DND-41 (cell line): ENCODE results near the gene CTBP1.

Experiments used
- ATAC-seq: fragments of 200-7000 bp; cut with Tn5 transposase; 3 replicates; pipeline ENCODE4 v1.9.1; 2021; ENCODE audit warnings: low read depth; ENCODE audit not compliant: insufficient read depth
- DNase-seq: peaks from one replicate; pipeline ENCODE4 v3.0.0-alpha.2; 2020
- H2AFZ ChIP-seq: 2 replicates; pipeline ENCODE4 v1.6.0; 2012; ENCODE audit warnings: low read depth, low read length
- H3K27ac ChIP-seq: 2 replicates; pipeline ENCODE4 v1.5.1; 2012; ENCODE audit warnings: low read length, inconsistent platforms
- H3K27me3 ChIP-seq: fragments of 200-600 bp; sonication (generic); 2 replicates; pipeline ENCODE4 v1.6.0; 2012; ENCODE audit warnings: low read length, mild to moderate bottlenecking, inconsistent platforms; ENCODE audit not compliant: insufficient read depth, poor library complexity
- H3K36me3 ChIP-seq: 2 replicates; pipeline ENCODE4 v1.5.1; 2012; ENCODE audit warnings: low read length, inconsistent platforms; ENCODE audit not compliant: insufficient read depth
- H3K4me1 ChIP-seq: 2 replicates; pipeline ENCODE4 v1.5.1; 2012; ENCODE audit warnings: mild to moderate bottlenecking, low read length; ENCODE audit not compliant: insufficient read depth
- H3K4me2 ChIP-seq: 2 replicates; pipeline ENCODE4 v1.6.0; 2012; ENCODE audit warnings: mild to moderate bottlenecking, moderate library complexity, low read length, inconsistent platforms; ENCODE audit not compliant: insufficient read depth
- H3K4me3 ChIP-seq, 2 experiments: fragments of 200-600 bp in 1 of 2; shearing (Covaris generic) in 1 of 2; 2 replicates each; pipeline ENCODE4 v1.5.1; 2012 to 2016; ENCODE audit warnings: inconsistent platforms in 2 of 2, low read length in 2 of 2, mild to moderate bottlenecking in 2 of 2, low read depth in 1 of 2, moderate library complexity in 1 of 2
- H3K79me2 ChIP-seq: 2 replicates; pipeline ENCODE4 v1.6.0; 2012; ENCODE audit warnings: low read length, inconsistent platforms; ENCODE audit not compliant: insufficient read depth
- H3K9ac ChIP-seq: 2 replicates; pipeline ENCODE4 v1.6.0; 2012; ENCODE audit warnings: low read depth, mild to moderate bottlenecking, inconsistent platforms, low read length, moderate library complexity
- H3K9me3 ChIP-seq: 2 replicates; pipeline ENCODE4 v1.5.1; 2012; ENCODE audit warnings: low read length, moderate library complexity, mild to moderate bottlenecking, inconsistent platforms; ENCODE audit not compliant: insufficient read depth, severe bottlenecking
- H4K20me1 ChIP-seq: 2 replicates; pipeline ENCODE4 v1.6.0; 2012; ENCODE audit warnings: low read length; ENCODE audit not compliant: insufficient read depth
- EZH2 ChIP-seq: IDR thresholded peaks from 3 replicates; pipeline ENCODE4 v1.6.1; 2012; ENCODE audit warnings: borderline replicate concordance, low read depth, mild to moderate bottlenecking, moderate library complexity, low read length, inconsistent platforms; ENCODE audit not compliant: severe bottlenecking
- TF ChIP-seq, protein P1 (sequence below): IDR thresholded peaks from 2 replicates; pipeline ENCODE4 v1.5.1; 2012; ENCODE audit warnings: borderline replicate concordance, low read length, moderate library complexity, mild to moderate bottlenecking; ENCODE audit not compliant: poor library complexity, severe bottlenecking; ENCODE audit errors: extremely low read depth

CTBP1 gene

DNA sequence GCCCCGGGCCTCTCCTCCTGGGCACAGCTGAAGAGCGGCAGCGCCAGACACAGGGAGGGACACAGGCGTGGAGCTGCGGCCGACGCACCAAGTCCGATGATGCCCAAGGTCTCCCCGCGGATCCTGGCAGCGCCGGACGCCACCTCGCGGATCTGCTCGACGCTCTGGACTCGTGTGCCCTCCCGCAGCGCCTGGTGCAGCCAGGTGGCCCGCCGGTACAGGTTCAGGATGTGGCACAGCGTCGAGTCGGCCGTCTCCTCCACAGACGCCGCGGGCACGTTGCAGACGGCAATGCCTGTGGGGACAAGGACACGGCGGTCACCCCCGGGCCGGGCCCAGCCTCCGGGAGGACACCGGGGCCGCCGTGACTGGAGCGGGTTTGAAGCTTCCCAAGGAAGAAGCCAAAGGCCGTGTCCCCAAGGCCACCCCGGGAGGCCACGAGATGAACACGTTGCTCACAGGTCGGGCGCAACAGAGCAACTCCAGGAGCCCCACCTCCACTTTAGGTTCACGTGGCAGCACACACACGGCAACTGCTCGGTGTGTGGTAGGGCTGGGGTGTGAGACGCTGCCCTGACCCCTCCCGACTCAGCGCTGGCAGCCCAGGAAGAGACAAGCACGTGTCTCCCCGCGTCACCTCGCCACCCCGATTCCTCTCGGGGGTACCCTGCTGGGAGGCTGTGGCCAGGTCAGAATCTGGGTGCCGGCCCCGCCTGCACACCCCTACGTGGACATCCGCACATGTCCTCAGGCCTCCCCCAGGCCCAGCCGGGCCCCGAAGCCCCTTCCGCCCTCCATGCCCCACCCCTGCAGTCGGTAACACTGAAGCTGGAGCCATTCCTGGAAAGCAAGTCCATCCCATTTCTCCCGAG lies 23.4 kb downstream of the CTBP1 start:
- no peak overlapping the region for H3K27ac ChIP-seq
- H2AFZ ChIP-seq, result no peak overlapping the region
- H3K4me3 ChIP-seq, result no peak overlapping the region
- ATAC-seq, result no peak
- no peaks in the 10 kb centered on the region for H3K9me3 ChIP-seq
- TF ChIP-seq EZH2, result no peak
- no peaks in the 10 kb centered on the region for H3K27me3 ChIP-seq
- H3K36me3 ChIP-seq, result peaks cover 100% of the 10 kb centered on the region
- H3K4me2 ChIP-seq, result no peak overlapping the region
- no peak overlapping the region for H3K9ac ChIP-seq
- H4K20me1 ChIP-seq, result peaks cover 65% of the 10 kb centered on the region
- H3K4me1 ChIP-seq, result no peaks in the 10 kb centered on the region
- no peak for DNase-seq
- peaks cover 52% of the 10 kb centered on the region for H3K79me2 ChIP-seq

DNA sequence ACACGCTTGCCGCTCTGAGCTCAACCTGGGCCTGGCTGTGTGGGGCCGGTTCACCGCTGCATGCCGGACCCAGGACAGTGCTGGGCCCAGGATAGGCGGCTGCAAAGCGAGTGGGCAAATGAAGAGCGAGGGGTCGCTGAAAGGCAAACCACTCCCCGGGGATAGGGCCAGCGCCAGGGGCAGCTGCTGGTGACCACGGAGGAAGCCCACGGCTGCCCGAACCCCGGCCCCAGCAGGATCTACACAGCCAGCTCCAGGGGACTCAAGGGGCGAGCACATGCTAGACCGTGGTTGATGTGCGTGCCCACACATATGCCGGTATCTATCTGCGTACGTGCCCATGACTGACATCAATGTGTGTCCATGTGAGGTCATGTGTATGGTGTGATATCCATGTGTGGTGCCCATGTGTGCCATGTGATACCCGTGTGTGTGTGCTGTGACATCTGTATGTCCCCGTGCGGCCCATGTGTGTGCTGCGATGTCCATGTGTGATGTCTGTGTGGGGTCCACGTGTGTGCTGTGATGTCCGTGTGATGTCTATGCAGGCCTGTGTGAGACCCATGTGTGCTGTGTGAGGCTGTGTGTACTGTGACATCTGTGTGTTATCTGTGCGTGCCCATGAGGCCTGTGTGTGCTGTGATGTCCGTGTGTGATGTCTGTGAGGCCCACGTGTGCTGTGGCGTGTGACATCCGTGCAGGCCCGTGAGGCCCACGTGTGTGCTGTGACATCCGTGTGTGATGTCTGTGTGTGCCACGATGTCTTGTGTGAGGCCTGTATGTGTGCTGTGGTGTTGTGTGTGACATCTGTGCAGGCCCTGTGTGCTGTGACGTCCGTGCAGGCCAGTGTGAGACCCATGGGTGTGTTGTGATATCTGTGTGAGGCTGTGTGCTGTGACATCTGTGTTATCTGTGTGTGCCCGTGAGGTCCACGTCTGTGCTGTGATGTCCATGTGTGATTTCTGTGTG lies 24.8 kb downstream of the CTBP1 start:
- TF ChIP-seq, protein P1, sequence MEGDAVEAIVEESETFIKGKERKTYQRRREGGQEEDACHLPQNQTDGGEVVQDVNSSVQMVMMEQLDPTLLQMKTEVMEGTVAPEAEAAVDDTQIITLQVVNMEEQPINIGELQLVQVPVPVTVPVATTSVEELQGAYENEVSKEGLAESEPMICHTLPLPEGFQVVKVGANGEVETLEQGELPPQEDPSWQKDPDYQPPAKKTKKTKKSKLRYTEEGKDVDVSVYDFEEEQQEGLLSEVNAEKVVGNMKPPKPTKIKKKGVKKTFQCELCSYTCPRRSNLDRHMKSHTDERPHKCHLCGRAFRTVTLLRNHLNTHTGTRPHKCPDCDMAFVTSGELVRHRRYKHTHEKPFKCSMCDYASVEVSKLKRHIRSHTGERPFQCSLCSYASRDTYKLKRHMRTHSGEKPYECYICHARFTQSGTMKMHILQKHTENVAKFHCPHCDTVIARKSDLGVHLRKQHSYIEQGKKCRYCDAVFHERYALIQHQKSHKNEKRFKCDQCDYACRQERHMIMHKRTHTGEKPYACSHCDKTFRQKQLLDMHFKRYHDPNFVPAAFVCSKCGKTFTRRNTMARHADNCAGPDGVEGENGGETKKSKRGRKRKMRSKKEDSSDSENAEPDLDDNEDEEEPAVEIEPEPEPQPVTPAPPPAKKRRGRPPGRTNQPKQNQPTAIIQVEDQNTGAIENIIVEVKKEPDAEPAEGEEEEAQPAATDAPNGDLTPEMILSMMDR, result no peak
- no peak for TF ChIP-seq EZH2
- no peak overlapping the region for H3K9ac ChIP-seq
- no peaks in the 10 kb centered on the region for H3K4me1 ChIP-seq
- H3K9me3 ChIP-seq, result no peaks in the 10 kb centered on the region
- H3K4me3 ChIP-seq, result no peak overlapping the region
- no peak overlapping the region for H2AFZ ChIP-seq
- ATAC-seq (no peak), DNase-seq (no peak)
- H3K36me3 ChIP-seq, result peaks cover 96% of the 10 kb centered on the region
- no peak overlapping the region for H3K27ac ChIP-seq
- H4K20me1 ChIP-seq, result peaks cover 53% of the 10 kb centered on the region
- H3K4me2 ChIP-seq, result no peak overlapping the region
- peaks cover 48% of the 10 kb centered on the region for H3K79me2 ChIP-seq
- no peaks in the 10 kb centered on the region for H3K27me3 ChIP-seq

DNA sequence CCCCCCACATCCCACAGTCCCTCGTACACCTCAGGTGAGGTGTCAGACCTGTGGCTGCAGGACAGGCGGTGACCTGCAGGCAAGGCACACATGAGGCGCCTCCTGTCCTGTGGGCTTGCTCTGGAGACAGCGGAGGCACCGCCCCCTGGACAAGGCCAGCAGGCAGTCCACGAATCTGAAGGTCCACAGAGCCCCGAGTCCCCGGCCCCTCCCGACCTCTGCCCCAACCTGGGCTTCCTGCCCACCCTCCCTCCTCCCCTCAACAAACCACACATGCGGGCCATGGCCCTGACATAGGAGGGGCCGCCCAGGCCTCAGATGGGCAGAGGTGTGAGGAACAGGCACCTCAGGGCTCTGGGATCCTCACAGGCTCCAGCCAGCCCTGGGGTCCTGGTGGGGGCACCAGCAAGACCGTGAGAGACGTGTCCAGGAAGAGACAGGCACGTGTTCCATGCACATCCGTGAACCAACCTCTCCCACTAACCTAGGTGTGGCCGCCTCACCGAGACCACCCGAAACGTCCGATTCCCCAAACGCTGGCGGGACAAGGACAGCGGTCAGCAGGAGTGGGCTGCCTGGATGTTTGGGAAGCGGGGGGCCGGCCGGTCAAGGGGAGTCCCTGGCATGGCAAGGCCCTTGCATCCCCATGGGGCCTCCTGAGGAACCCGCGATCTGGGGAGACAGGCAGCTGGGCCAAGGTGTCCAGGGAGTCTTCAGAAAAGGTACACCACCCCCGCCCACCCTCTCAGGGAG lies 25.8 kb downstream of the CTBP1 start:
- no peak for ATAC-seq
- H4K20me1 ChIP-seq, result peaks cover 43% of the 10 kb centered on the region
- no peak overlapping the region for H3K27ac ChIP-seq
- H2AFZ ChIP-seq, result no peak overlapping the region
- no peak overlapping the region for H3K4me3 ChIP-seq
- H3K27me3 ChIP-seq, result no peaks in the 10 kb centered on the region
- H3K9ac ChIP-seq, result no peak overlapping the region
- DNase-seq, result no peak
- H3K79me2 ChIP-seq, result peaks cover 51% of the 10 kb centered on the region
- H3K36me3 ChIP-seq, result peaks cover 95% of the 10 kb centered on the region
- no peak for TF ChIP-seq EZH2
- TF ChIP-seq, protein P1, result no peak
- H3K4me2 ChIP-seq, result no peak overlapping the region
- peaks cover 6% of the 10 kb centered on the region for H3K4me1 ChIP-seq
- no peaks in the 10 kb centered on the region for H3K9me3 ChIP-seq
